Progenitor cell of endocrine pancreas (in vitro differentiated cells): ENCODE results near the gene PHF13. TPM values are rescaled to one million over a fixed set of nuclear protein-coding genes. Genes with fewer than 3 reads are reported as not detected.

ENCODE experiments used
- DNase-seq: peaks from one replicate; pipeline ENCODE4 v3.0.0; 2021; ENCODE audit warnings: low spot score; ENCODE audit not compliant: unreplicated experiment
- H3K27ac Mint-ChIP-seq: 2 replicates; pipeline ENCODE4 v1.8.0; 2021; ENCODE audit warnings: mild to moderate bottlenecking, moderate library complexity, mixed read lengths
- H3K27me3 Mint-ChIP-seq: 2 replicates; pipeline ENCODE4 v1.8.0; 2021; ENCODE audit warnings: mixed read lengths
- H3K36me3 Mint-ChIP-seq: 2 replicates; pipeline ENCODE4 v1.8.0; 2022; ENCODE audit warnings: mixed read lengths; ENCODE audit not compliant: insufficient read depth
- H3K4me1 Mint-ChIP-seq: 2 replicates; pipeline ENCODE4 v1.8.0; 2021; ENCODE audit warnings: low read depth, mixed read lengths
- H3K4me3 Mint-ChIP-seq: 2 replicates; pipeline ENCODE4 v1.8.0; 2021; ENCODE audit warnings: low read depth, mild to moderate bottlenecking, moderate library complexity, mixed read lengths
- H3K9me3 Mint-ChIP-seq: 2 replicates; pipeline ENCODE4 v1.8.0; 2021; ENCODE audit warnings: low read depth, mixed read lengths
- total RNA-seq: library from RNA; stranded (reverse); gene quantifications from 2 replicates; pipeline ENCODE4 v1.2.1, GENCODE V29; 2021
- TF ChIP-seq, protein P1 (sequence below): fragments of 200-600 bp; sonication (generic); IDR thresholded peaks from one replicate; pipeline ENCODE4 v1.5.0; 2021; ENCODE audit warnings: antibody characterized with exemption, mild to moderate bottlenecking; ENCODE audit not compliant: unreplicated experiment

PHF13 gene
- total RNA-seq, 1 donor from 2014 or later: 29.1 TPM

DNA sequence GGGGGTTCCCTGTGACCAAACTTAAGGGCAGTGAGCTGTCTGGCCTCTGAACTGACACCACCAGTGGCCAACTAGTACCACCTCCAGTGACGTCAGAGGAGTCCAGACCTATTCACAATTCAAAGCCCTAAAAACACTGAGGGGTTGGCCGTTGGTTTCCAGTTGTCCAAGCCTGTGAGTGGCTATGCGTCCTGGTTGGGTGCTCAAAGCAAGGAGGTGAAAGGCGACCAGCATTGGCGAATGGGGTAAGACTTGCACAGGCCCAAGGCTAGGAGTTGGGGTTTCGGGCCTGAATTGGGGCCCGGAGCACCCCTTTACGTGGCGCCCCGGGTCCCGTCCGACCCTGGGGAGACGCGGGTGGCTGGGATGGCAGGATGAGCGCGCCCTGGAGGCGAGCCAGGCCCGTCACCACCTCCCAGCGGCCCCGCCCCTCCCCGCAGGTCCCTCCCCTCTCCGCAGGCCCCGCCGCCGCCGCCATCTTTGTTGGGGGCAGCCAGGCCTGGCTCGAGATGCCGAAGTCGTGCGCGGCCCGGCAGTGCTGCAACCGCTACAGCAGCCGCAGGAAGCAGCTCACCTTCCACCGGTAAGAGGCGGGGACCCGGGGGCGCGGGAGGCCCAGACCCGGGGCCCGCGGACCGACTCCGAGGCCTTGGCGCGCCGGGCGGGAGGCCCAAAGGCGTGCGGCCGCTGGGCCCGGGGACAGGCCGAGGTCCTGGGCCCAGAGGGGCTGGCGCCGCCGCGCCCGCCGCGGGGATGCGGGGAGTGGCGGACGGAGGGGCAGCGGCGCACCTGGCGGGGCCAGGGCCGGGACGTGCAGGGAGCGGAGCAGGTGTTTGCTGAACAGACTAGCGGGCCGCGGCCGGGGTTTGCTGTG lies 11.4 kb downstream of the PHF13 start, which contains the start of gene THAP3:
TSS of gene THAP3 (plus strand) at position 159 of the 874 bp plus-strand sequence. CDS start at position 510, 351 bp downstream.
- Mint-ChIP-seq H3K27ac (peak within 1 kb of the TSS; percentile 96), H3K4me3 (peak within 1 kb of the TSS; percentile 87), H3K27me3 (no peaks in the 10 kb centered on the region), H3K4me1 (peaks cover 12% of the 10 kb centered on the region), H3K36me3 (peaks cover 26% of the 10 kb centered on the region), H3K9me3 (no peaks in the 10 kb centered on the region)
- DNase-seq: peak; percentile 77
- TF ChIP-seq, protein P1, sequence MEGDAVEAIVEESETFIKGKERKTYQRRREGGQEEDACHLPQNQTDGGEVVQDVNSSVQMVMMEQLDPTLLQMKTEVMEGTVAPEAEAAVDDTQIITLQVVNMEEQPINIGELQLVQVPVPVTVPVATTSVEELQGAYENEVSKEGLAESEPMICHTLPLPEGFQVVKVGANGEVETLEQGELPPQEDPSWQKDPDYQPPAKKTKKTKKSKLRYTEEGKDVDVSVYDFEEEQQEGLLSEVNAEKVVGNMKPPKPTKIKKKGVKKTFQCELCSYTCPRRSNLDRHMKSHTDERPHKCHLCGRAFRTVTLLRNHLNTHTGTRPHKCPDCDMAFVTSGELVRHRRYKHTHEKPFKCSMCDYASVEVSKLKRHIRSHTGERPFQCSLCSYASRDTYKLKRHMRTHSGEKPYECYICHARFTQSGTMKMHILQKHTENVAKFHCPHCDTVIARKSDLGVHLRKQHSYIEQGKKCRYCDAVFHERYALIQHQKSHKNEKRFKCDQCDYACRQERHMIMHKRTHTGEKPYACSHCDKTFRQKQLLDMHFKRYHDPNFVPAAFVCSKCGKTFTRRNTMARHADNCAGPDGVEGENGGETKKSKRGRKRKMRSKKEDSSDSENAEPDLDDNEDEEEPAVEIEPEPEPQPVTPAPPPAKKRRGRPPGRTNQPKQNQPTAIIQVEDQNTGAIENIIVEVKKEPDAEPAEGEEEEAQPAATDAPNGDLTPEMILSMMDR: peak; percentile 52

DNA sequence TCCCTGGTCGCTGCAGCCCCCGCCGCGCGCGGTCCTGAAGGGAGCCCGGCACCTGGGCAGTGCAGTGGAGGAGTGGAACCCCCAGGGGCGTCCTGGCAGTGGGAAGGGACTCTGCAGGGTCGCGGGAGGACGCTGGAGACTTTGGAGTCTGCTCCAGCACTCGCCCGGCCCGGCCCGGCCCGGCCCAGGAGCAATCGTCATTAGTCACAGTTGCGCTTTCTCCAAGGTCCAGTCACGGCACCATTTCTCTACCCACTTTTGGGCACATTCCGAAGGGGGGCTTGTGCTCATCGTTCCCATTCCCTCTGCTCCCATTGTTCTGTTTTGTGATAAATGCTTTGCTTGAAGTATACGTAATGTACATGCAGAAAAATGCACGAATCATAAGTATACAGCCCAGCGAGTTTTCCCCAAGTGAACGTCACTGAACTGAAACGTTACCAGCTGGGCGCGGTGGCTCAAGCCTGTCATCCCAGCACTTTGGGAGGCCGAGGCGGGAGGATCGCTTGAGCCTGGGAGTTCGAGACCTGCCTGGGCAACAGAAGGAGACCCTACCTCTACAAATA lies 12.1 kb downstream of the PHF13 start:
- Mint-ChIP-seq H3K4me1 (peaks cover 12% of the 10 kb centered on the region), H3K4me3 (peak overlapping the region; percentile 87), H3K36me3 (peaks cover 21% of the 10 kb centered on the region), H3K27me3 (no peaks in the 10 kb centered on the region), H3K27ac (peak overlapping the region; percentile 92), H3K9me3 (no peaks in the 10 kb centered on the region)
- no peak for DNase-seq
- TF ChIP-seq, protein P1: no peak

DNA sequence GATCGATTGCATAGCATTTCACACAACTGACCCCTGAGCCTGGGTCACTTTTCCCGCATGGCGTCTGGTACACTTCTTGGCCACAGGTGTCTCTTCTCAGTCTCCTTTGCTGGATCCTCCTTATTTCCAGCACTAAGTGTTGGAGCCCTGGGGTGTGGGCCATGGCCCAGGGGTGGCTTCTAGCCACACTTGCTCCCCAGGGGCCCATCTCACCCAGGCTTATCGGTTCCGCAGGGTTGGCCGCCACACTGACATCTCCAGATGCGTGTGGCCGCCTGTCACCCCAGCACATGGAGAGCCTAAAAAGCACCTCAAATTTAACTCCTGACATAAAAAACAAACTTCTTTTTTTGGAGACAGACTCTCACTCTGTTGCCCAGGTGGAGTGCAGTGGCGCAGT lies 13.5 kb downstream of the PHF13 start:
- H3K9me3 Mint-ChIP-seq: no peaks in the 10 kb centered on the region
- DNase-seq: no peak
- peak overlapping the region; percentile 87 for H3K4me3 Mint-ChIP-seq
- H3K4me1 Mint-ChIP-seq: peaks cover 12% of the 10 kb centered on the region
- peaks cover 17% of the 10 kb centered on the region for H3K36me3 Mint-ChIP-seq
- TF ChIP-seq, protein P1: no peak
- no peak overlapping the region for H3K27ac Mint-ChIP-seq
- H3K27me3 Mint-ChIP-seq: no peaks in the 10 kb centered on the region

- H3K4me3 Mint-ChIP-seq: peak overlapping the region; percentile 51
- peaks cover 12% of the 10 kb centered on the region for H3K4me1 Mint-ChIP-seq
- H3K27ac Mint-ChIP-seq: peak overlapping the region; percentile 54
- DNase-seq: no peak
- no peaks in the 10 kb centered on the region for H3K9me3 Mint-ChIP-seq
- TF ChIP-seq, protein P1: no peak
- peaks cover 15% of the 10 kb centered on the region for H3K36me3 Mint-ChIP-seq
- H3K27me3 Mint-ChIP-seq: no peaks in the 10 kb centered on the region
Measured at GRCh38 chr1:6627841-6628545, 14.5 kb downstream of the PHF13 start.

DNA sequence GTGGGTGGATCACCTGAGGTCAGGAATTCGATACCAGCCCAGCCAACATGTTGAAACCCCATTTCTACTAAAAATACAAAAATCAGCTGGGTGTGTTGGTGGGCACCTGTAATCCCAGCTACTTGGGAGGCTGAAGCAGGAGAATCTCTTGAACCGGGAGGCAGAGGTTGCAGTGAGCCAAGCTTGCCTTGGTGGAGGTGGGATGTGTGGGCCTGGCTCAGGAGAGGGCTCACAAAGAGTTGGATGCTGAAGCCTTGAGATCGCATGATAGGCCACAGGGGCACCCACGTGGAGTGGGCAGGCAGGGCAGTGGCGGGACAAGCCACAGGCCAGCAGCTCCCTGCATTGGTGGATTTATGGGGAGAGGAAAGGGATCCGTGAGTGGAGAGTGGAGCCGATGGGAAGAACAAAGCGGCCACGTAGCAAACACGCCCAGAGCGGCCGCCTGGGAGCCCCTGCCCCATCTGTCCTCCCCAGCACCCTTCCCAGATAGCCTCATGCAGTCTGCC lies 15.5 kb downstream of the PHF13 start:
- Mint-ChIP-seq H3K4me3 (no peak overlapping the region), H3K27me3 (no peaks in the 10 kb centered on the region), H3K27ac (peak overlapping the region; percentile 62), H3K9me3 (no peaks in the 10 kb centered on the region), H3K36me3 (peaks cover 13% of the 10 kb centered on the region), H3K4me1 (peaks cover 12% of the 10 kb centered on the region)
- DNase-seq: no peak
- TF ChIP-seq, protein P1: no peak
